Measurements from ENCODE around the gene GSTT2.

Gene GSTT2

GRCh38 chr22:24003887-24004286 is 24.0 kb downstream of the GSTT2 start:
- ChIA-PET CTCF (no interaction called here), POLR2A (no interaction called here)
- Histone ChIP-seq H3K4me3 (ENCODE audit: control insufficient read depth in 1 of 7, extremely low read depth in 1 of 7, insufficient read depth in 4 of 7, low read depth in 2 of 7, low read length in 6 of 7) (no peak overlapping the region), H3K9me3 (ENCODE audit: control extremely low read depth in 1 of 5, control insufficient read depth in 4 of 5, insufficient read depth in 2 of 5, low read depth in 1 of 5, low read length in 4 of 5) (no peaks in the 10 kb centered on the region), H3K27me3 (replicated peaks in 2 of 5; ENCODE audit: control insufficient read depth in 4 of 5, insufficient read depth in 5 of 5, low read length in 4 of 5) (peaks cover 0 to 5% (median 0%) of the 10 kb centered on the region in 5 experiments), H3K36me3 (ENCODE audit: control insufficient read depth in 4 of 4, insufficient read depth in 4 of 4, low read length in 3 of 4) (no peaks in the 10 kb centered on the region), H3K27ac (ENCODE audit: insufficient read depth in 1 of 2, low read depth in 1 of 2, low read length in 2 of 2, poor library complexity in 1 of 2, severe bottlenecking in 2 of 2) (no peak overlapping the region), H3K4me1 (ENCODE audit: control extremely low read depth in 1 of 4, control insufficient read depth in 4 of 4, insufficient read depth in 4 of 4, low read length in 3 of 4) (no peaks in the 10 kb centered on the region)
- no peak for DNase-seq
- WGBS (ENCODE audit: insufficient coverage) = 92% methylated on average over 9 of the region's 9 CpGs

- DNase-seq = no peak
- Histone ChIP-seq H3K36me3 (ENCODE audit: control insufficient read depth in 4 of 4, insufficient read depth in 4 of 4, low read length in 3 of 4) (no peaks in the 10 kb centered on the region), H3K9me3 (ENCODE audit: control extremely low read depth in 1 of 5, control insufficient read depth in 4 of 5, insufficient read depth in 2 of 5, low read depth in 1 of 5, low read length in 4 of 5) (no peaks in the 10 kb centered on the region), H3K4me3 (ENCODE audit: control insufficient read depth in 1 of 7, extremely low read depth in 1 of 7, insufficient read depth in 4 of 7, low read depth in 2 of 7, low read length in 6 of 7) (no peak within 1 kb of the TSS), H3K27ac (ENCODE audit: insufficient read depth in 1 of 2, low read depth in 1 of 2, low read length in 2 of 2, poor library complexity in 1 of 2, severe bottlenecking in 2 of 2) (no peak within 1 kb of the TSS), H3K4me1 (ENCODE audit: control extremely low read depth in 1 of 4, control insufficient read depth in 4 of 4, insufficient read depth in 4 of 4, low read length in 3 of 4) (no peaks in the 10 kb centered on the region), H3K27me3 (replicated peaks in 2 of 5; ENCODE audit: control insufficient read depth in 4 of 5, insufficient read depth in 5 of 5, low read length in 4 of 5) (peaks cover 0 to 5% (median 0%) of the 10 kb centered on the region in 5 experiments)
- 91% methylated on average over 6 of the region's 6 CpGs for WGBS (ENCODE audit: insufficient coverage)
- ChIA-PET POLR2A (no interaction called here), CTCF (no interaction called here)
Observed at GRCh38 chr22:24005201-24005600, 25.3 kb downstream of the GSTT2 start, which contains the start of gene GSTT4. TSS of gene GSTT4 (minus strand) at chr22:24005453. CDS start at chr22:24005356, 97 bp downstream.

GRCh38 chr22:24006207-24006913 is 26.4 kb downstream of the GSTT2 start:
- 81% methylated on average over 10 of the region's 10 CpGs for WGBS (ENCODE audit: insufficient coverage)
- H3K4me3 ChIP-seq (ENCODE audit: control insufficient read depth in 1 of 7, extremely low read depth in 1 of 7, insufficient read depth in 4 of 7, low read depth in 2 of 7, low read length in 6 of 7) = no peak overlapping the region
- no peak for DNase-seq
- ChIA-PET CTCF (no interaction called here), POLR2A (no interaction called here)
- no peaks in the 10 kb centered on the region for H3K36me3 ChIP-seq (ENCODE audit: control insufficient read depth in 4 of 4, insufficient read depth in 4 of 4, low read length in 3 of 4)
- no peaks in the 10 kb centered on the region for H3K9me3 ChIP-seq (ENCODE audit: control extremely low read depth in 1 of 5, control insufficient read depth in 4 of 5, insufficient read depth in 2 of 5, low read depth in 1 of 5, low read length in 4 of 5)
- H3K4me1 ChIP-seq (ENCODE audit: control extremely low read depth in 1 of 4, control insufficient read depth in 4 of 4, insufficient read depth in 4 of 4, low read length in 3 of 4) = peaks cover 0 to 4% (median 1%) of the 10 kb centered on the region in 4 experiments
- peaks cover 0 to 5% (median 0%) of the 10 kb centered on the region in 5 experiments for H3K27me3 ChIP-seq (replicated peaks in 2 of 5; ENCODE audit: control insufficient read depth in 4 of 5, insufficient read depth in 5 of 5, low read length in 4 of 5)
- no peak overlapping the region for H3K27ac ChIP-seq (ENCODE audit: insufficient read depth in 1 of 2, low read depth in 1 of 2, low read length in 2 of 2, poor library complexity in 1 of 2, severe bottlenecking in 2 of 2)

GRCh38 chr22:24006914-24007214 is 26.9 kb downstream of the GSTT2 start:
- POLR2A ChIA-PET = no interaction called here
- 92% methylated on average over 6 of the region's 6 CpGs for WGBS (ENCODE audit: insufficient coverage)
- Histone ChIP-seq H3K27me3 (replicated peaks in 2 of 5; ENCODE audit: control insufficient read depth in 4 of 5, insufficient read depth in 5 of 5, low read length in 4 of 5) (peaks cover 0 to 5% (median 0%) of the 10 kb centered on the region in 5 experiments), H3K27ac (ENCODE audit: insufficient read depth in 1 of 2, low read depth in 1 of 2, low read length in 2 of 2, poor library complexity in 1 of 2, severe bottlenecking in 2 of 2) (no peak overlapping the region), H3K36me3 (ENCODE audit: control insufficient read depth in 4 of 4, insufficient read depth in 4 of 4, low read length in 3 of 4) (no peaks in the 10 kb centered on the region), H3K4me3 (ENCODE audit: control insufficient read depth in 1 of 7, extremely low read depth in 1 of 7, insufficient read depth in 4 of 7, low read depth in 2 of 7, low read length in 6 of 7) (no peak overlapping the region), H3K4me1 (ENCODE audit: control extremely low read depth in 1 of 4, control insufficient read depth in 4 of 4, insufficient read depth in 4 of 4, low read length in 3 of 4) (peaks cover 0 to 7% (median 5%) of the 10 kb centered on the region in 4 experiments), H3K9me3 (ENCODE audit: control extremely low read depth in 1 of 5, control insufficient read depth in 4 of 5, insufficient read depth in 2 of 5, low read depth in 1 of 5, low read length in 4 of 5) (no peaks in the 10 kb centered on the region)
- CTCF ChIA-PET = no interaction called here
- no peak for DNase-seq

GRCh38 chr22:24007253-24008021 is 27.5 kb downstream of the GSTT2 start:
- no peaks in the 10 kb centered on the region for H3K9me3 ChIP-seq (ENCODE audit: control extremely low read depth in 1 of 5, control insufficient read depth in 4 of 5, insufficient read depth in 2 of 5, low read depth in 1 of 5, low read length in 4 of 5)
- no peak overlapping the region for H3K4me3 ChIP-seq (ENCODE audit: control insufficient read depth in 1 of 7, extremely low read depth in 1 of 7, insufficient read depth in 4 of 7, low read depth in 2 of 7, low read length in 6 of 7)
- H3K4me1 ChIP-seq (ENCODE audit: control extremely low read depth in 1 of 4, control insufficient read depth in 4 of 4, insufficient read depth in 4 of 4, low read length in 3 of 4) = peaks cover 2 to 13% (median 10%) of the 10 kb centered on the region in 4 experiments
- no peak for DNase-seq
- ChIA-PET CTCF (interaction anchor here (1.0 kb wide), 1 partner anchor 168 kb away, joined by 4 read pairs; no protein-coding TSS in a partner anchor), POLR2A (no interaction called here)
- no peaks in the 10 kb centered on the region for H3K36me3 ChIP-seq (ENCODE audit: control insufficient read depth in 4 of 4, insufficient read depth in 4 of 4, low read length in 3 of 4)
- WGBS (ENCODE audit: insufficient coverage) = 94% methylated on average over 7 of the region's 8 CpGs
- peaks cover 0 to 5% (median 0%) of the 10 kb centered on the region in 5 experiments for H3K27me3 ChIP-seq (replicated peaks in 2 of 5; ENCODE audit: control insufficient read depth in 4 of 5, insufficient read depth in 5 of 5, low read length in 4 of 5)
- no peak overlapping the region for H3K27ac ChIP-seq (ENCODE audit: insufficient read depth in 1 of 2, low read depth in 1 of 2, low read length in 2 of 2, poor library complexity in 1 of 2, severe bottlenecking in 2 of 2)

GRCh38 chr22:24008022-24008283 is 28.0 kb downstream of the GSTT2 start:
- POLR2A ChIA-PET = no interaction called here
- 100% methylated on average over 1 of the region's 1 CpG for WGBS (ENCODE audit: insufficient coverage)
- CTCF ChIA-PET = interaction anchor here (1.0 kb wide), 1 partner anchor 168 kb away, joined by 4 read pairs; no protein-coding TSS in a partner anchor
- H3K9me3 ChIP-seq (ENCODE audit: control extremely low read depth in 1 of 5, control insufficient read depth in 4 of 5, insufficient read depth in 2 of 5, low read depth in 1 of 5, low read length in 4 of 5) = no peaks in the 10 kb centered on the region
- DNase-seq = no peak
- peaks cover 0 to 5% (median 0%) of the 10 kb centered on the region in 5 experiments for H3K27me3 ChIP-seq (replicated peaks in 2 of 5; ENCODE audit: control insufficient read depth in 4 of 5, insufficient read depth in 5 of 5, low read length in 4 of 5)
- peaks cover 3 to 15% (median 14%) of the 10 kb centered on the region in 4 experiments for H3K4me1 ChIP-seq (ENCODE audit: control extremely low read depth in 1 of 4, control insufficient read depth in 4 of 4, insufficient read depth in 4 of 4, low read length in 3 of 4)
- no peak overlapping the region for H3K4me3 ChIP-seq (ENCODE audit: control insufficient read depth in 1 of 7, extremely low read depth in 1 of 7, insufficient read depth in 4 of 7, low read depth in 2 of 7, low read length in 6 of 7)
- no peak overlapping the region for H3K27ac ChIP-seq (ENCODE audit: insufficient read depth in 1 of 2, low read depth in 1 of 2, low read length in 2 of 2, poor library complexity in 1 of 2, severe bottlenecking in 2 of 2)
- no peaks in the 10 kb centered on the region for H3K36me3 ChIP-seq (ENCODE audit: control insufficient read depth in 4 of 4, insufficient read depth in 4 of 4, low read length in 3 of 4)

All from common myeloid progenitor, CD34-positive (primary cell).